ENCODE results near the gene EIF5.

DNA sequence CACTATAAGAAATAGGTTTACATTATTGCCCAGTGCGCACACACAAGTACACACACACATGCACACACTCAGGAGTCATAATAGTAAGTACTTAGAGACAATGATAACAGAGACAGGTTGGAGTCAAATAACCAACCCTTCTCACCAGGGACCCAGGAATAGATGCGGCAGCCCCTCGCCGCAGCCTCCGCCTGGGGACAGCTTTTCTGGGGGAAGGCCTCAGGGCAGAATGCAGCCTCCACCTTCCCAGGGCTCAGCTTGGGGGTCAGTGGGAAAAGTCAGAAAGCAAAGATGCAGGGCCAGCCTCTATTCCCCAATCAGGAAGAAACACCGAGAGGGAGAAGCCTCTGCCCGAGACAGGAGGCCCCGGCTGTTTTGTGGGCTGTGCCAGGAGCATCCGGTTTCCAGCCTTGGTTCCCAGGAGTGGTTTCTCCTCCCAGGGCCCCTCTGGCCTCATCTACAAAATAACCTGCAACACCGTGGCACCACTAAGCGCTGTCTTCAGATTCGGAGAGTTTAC, 23.4 kb upstream of the EIF5 start:
- no peak for TF ChIP-seq POLR2AphosphoS5 (IDR thresholded peaks at IDR 0.05; ENCODE audit: borderline replicate concordance, low read depth, low read length)
- TF ChIP-seq EZH2 (IDR thresholded peaks at IDR 0.05): no peak
- no peak for TF ChIP-seq FOXP2 (optimal IDR thresholded peaks at IDR 0.05; ENCODE audit: control extremely low read depth, extremely low read length, insufficient read depth)
